ENCODE data around the gene ARHGAP21. TPM values are rescaled to one million over a fixed set of nuclear protein-coding genes. Genes with fewer than 3 reads are reported as not detected.
A peak's percentile ranks its signal among the peaks of the same experiment; 100 is the strongest.

ARHGAP21 gene
- total RNA-seq, 2 donors from 2014 or later = 95.6 to 101 TPM

DNA sequence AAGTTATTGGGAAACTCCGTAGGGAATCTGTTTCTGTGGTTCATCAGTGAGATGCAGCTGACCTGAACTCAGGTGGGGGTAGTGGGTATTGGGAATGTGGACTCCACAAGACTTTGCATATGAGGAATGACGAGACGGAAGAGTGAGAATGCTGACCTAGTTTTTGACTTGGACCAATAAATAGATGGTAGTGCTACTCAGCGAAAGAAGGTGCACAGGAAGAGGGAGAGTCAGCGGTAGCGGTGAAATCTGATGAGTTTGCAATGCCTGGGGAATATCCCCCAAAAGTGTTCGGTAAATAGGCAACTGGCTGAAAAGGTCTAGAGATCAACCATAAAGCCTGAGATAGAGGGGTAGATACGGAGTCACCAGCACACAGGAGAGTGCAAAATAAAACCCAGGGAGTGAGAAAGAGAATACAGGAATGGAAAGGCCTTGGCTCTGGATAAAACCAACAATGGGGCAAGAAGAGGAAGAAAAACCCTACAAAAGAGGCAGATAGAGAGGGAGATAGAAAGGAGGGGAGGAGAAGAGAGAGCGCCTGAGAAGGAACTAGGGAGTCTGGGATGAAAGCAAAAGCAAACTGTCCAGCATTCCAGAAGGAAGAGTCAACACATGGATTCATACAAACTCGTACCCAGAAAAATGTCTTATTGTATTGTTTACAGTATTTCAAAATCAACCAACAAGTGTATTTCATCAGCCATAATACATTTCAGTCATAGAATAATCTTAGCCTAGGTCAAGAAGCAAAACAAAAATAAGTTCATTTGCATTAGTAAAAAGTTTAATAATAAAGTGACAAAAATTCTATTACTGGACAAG, 5.4 kb downstream of the ARHGAP21 start:
- Histone ChIP-seq H3K9me3 (no peaks in the 10 kb centered on the region), H3K4me3 (peak overlapping the region; percentile 18), H3K27ac (no peak overlapping the region), H3K4me1 (ENCODE audit: control insufficient read depth in 1 of 2, low read depth in 2 of 2) (peaks cover 18 to 65% of the 10 kb centered on the region in 2 donors), H3K27me3 (replicated peaks; ENCODE audit: insufficient read depth) (no peaks in the 10 kb centered on the region), H3K36me3 (no peaks in the 10 kb centered on the region)
- ATAC-seq (ENCODE audit: insufficient number of reproducible peaks, low FRiP score, low read depth) (no peak), DNase-seq (ENCODE audit: low spot score) (no peak)
- TF ChIP-seq, protein P1, sequence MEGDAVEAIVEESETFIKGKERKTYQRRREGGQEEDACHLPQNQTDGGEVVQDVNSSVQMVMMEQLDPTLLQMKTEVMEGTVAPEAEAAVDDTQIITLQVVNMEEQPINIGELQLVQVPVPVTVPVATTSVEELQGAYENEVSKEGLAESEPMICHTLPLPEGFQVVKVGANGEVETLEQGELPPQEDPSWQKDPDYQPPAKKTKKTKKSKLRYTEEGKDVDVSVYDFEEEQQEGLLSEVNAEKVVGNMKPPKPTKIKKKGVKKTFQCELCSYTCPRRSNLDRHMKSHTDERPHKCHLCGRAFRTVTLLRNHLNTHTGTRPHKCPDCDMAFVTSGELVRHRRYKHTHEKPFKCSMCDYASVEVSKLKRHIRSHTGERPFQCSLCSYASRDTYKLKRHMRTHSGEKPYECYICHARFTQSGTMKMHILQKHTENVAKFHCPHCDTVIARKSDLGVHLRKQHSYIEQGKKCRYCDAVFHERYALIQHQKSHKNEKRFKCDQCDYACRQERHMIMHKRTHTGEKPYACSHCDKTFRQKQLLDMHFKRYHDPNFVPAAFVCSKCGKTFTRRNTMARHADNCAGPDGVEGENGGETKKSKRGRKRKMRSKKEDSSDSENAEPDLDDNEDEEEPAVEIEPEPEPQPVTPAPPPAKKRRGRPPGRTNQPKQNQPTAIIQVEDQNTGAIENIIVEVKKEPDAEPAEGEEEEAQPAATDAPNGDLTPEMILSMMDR (IDR thresholded peaks at IDR 0.05) = no peak

DNA sequence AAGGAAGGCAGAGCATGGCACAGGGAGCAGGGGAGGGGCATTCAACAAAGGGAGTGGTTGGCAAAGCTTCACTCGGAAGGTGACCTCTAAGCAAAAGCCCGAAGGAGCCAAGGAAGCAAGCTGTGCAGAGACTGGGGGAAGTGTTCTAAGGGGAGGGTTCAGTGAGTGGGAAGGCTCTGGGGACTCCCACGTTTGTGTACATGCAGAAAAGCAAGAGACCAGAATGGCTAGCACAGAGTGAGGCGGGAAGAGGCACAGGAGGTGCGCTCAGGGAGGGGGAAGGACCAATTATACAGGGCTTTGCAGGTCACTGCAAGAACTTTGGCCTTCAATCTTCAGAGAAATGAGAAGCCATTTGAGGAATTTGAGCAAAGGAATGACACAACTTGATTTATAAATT, 7.4 kb downstream of the ARHGAP21 start:
- DNase-seq (ENCODE audit: low spot score) = no peak
- peaks cover 22 to 81% of the 10 kb centered on the region in 2 donors for H3K4me1 ChIP-seq (ENCODE audit: control insufficient read depth in 1 of 2, low read depth in 2 of 2)
- peak overlapping the region in 1 of 2 donors; percentile 5 for H3K27ac ChIP-seq
- H3K4me3 ChIP-seq = no peak overlapping the region
- no peaks in the 10 kb centered on the region for H3K9me3 ChIP-seq
- ATAC-seq (ENCODE audit: insufficient number of reproducible peaks, low FRiP score, low read depth) = no peak
- no peaks in the 10 kb centered on the region for H3K27me3 ChIP-seq (replicated peaks; ENCODE audit: insufficient read depth)
- TF ChIP-seq, protein P1 (IDR thresholded peaks at IDR 0.05) = no peak
- H3K36me3 ChIP-seq = no peaks in the 10 kb centered on the region

DNA sequence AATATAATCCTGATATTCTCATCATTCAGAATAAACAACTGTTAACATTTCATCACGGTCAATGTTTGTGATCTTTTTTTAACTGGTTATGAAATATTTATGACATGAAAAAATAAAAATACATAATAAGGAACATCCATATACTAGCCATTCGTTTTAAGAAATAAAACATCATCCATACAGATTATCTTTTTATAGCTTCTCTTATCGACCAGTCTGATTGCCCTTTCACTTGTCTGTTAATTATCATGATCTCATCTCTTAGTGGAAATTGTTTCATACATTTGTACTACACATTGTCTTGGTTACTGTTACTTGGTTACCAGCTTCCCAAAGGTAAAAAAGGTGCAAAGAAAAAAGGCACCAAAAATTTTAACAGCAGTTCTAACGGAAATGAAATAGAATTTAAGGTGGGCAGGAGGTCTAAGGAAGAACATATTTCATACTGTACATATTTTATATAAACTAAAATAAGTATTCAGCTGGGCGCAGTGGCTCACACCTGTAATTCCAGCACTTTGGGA, 8.4 kb downstream of the ARHGAP21 start:
- Histone ChIP-seq H3K4me3 (no peak overlapping the region), H3K9me3 (no peaks in the 10 kb centered on the region), H3K4me1 (ENCODE audit: control insufficient read depth in 1 of 2, low read depth in 2 of 2) (peaks cover 22 to 80% of the 10 kb centered on the region in 2 donors), H3K27me3 (replicated peaks; ENCODE audit: insufficient read depth) (no peaks in the 10 kb centered on the region), H3K36me3 (no peaks in the 10 kb centered on the region), H3K27ac (no peak overlapping the region)
- ATAC-seq (ENCODE audit: insufficient number of reproducible peaks, low FRiP score, low read depth) (no peak), DNase-seq (ENCODE audit: low spot score) (no peak)
- TF ChIP-seq, protein P1 (IDR thresholded peaks at IDR 0.05) = no peak

DNA sequence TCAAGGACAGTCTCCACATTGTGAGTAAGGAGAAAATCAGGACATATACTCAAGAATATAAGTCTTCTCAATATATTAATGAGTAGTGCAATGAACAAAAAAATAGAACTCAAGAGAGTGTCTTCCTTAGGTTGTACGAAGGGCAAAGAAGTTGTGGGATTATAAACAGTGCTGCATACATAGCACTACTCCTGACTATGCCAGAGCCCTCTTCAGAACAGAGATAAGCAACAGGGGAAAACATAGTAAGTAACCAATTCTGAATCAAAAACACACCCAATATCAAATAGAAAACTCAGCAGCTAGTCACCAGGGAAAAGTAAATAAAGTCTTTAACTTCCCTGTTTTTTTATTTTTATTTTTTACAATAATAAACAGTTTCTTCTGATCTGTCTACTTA, 10.6 kb downstream of the ARHGAP21 start:
- H3K27me3 ChIP-seq (replicated peaks; ENCODE audit: insufficient read depth) = no peaks in the 10 kb centered on the region
- DNase-seq (ENCODE audit: low spot score) (no peak), ATAC-seq (ENCODE audit: insufficient number of reproducible peaks, low FRiP score, low read depth) (no peak)
- TF ChIP-seq, protein P1 (IDR thresholded peaks at IDR 0.05) = no peak
- no peaks in the 10 kb centered on the region for H3K36me3 ChIP-seq
- H3K27ac ChIP-seq = no peak overlapping the region
- H3K9me3 ChIP-seq = no peaks in the 10 kb centered on the region
- H3K4me3 ChIP-seq = no peak overlapping the region
- peaks cover 13 to 70% of the 10 kb centered on the region in 2 donors for H3K4me1 ChIP-seq (ENCODE audit: control insufficient read depth in 1 of 2, low read depth in 2 of 2)

DNA sequence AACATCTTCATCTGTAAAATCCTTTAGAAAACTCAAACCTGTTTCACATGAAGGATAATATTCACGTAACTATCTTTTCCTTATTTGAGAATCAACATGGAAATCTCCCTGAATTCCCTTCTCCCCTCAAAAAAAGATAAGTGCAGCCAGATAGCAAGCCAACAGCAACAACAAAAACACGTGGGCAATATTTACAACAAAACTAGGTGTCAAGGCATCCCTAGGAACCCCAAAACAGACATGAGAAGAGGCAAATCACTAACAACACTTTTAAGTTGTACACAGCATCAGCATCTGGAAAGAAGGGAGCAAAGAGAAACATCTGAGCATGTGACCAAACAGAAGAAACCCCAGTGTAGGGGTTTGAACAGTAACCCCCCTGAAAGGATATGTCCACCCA, 12.2 kb downstream of the ARHGAP21 start:
- peaks cover 20 to 77% of the 10 kb centered on the region in 2 donors for H3K4me1 ChIP-seq (ENCODE audit: control insufficient read depth in 1 of 2, low read depth in 2 of 2)
- TF ChIP-seq, protein P1 (IDR thresholded peaks at IDR 0.05) = no peak
- H3K36me3 ChIP-seq = no peaks in the 10 kb centered on the region
- no peaks in the 10 kb centered on the region for H3K27me3 ChIP-seq (replicated peaks; ENCODE audit: insufficient read depth)
- H3K27ac ChIP-seq = no peak overlapping the region
- no peak for ATAC-seq (ENCODE audit: insufficient number of reproducible peaks, low FRiP score, low read depth)
- DNase-seq (ENCODE audit: low spot score) = no peak
- H3K9me3 ChIP-seq = no peaks in the 10 kb centered on the region
- no peak overlapping the region for H3K4me3 ChIP-seq
